Smooth muscle cell (in vitro differentiated cells): ENCODE measurements around the gene NFRKB. TPM values are rescaled to one million over a fixed set of nuclear protein-coding genes. Genes with fewer than 3 reads are reported as not detected.

Experiments
- DNase-seq: peaks from one replicate; lab custom pipeline; 2025; ENCODE audit not compliant: unreplicated experiment; lab: John Stamatoyannopoulos, UW
- H2AFZ ChIP-seq: fragments of 200-600 bp; sonication (generic); 2 replicates; pipeline ENCODE4 v1.6.0; 2016; ENCODE audit warnings: antibody characterized with exemption, low read depth, mild to moderate bottlenecking
- H3F3A ChIP-seq: fragments of 200-600 bp; sonication (generic); 2 replicates; pipeline ENCODE4 v1.6.0; 2017; ENCODE audit warnings: antibody characterized with exemption, low read depth
- H3K27ac ChIP-seq: fragments of 200-600 bp; sonication (generic); 2 replicates; pipeline ENCODE4 v1.5.1; 2016; ENCODE audit warnings: low read depth, mild to moderate bottlenecking
- H3K27me3 ChIP-seq: fragments of 200-600 bp; sonication (generic); 2 replicates; pipeline ENCODE4 v1.6.1; 2016; ENCODE audit warnings: low read depth, mild to moderate bottlenecking
- H3K36me3 ChIP-seq: fragments of 200-600 bp; sonication (generic); 2 replicates; pipeline ENCODE4 v1.5.1; 2016; ENCODE audit warnings: low read depth
- H3K4me1 ChIP-seq: fragments of 200-600 bp; sonication (generic); 2 replicates; pipeline ENCODE4 v1.5.1; 2016; ENCODE audit warnings: low read depth
- H3K4me2 ChIP-seq: fragments of 200-600 bp; sonication (generic); 2 replicates; pipeline ENCODE4 v1.6.0; 2016; ENCODE audit warnings: mild to moderate bottlenecking
- H3K4me3 ChIP-seq: fragments of 200-600 bp; sonication (generic); 2 replicates; pipeline ENCODE4 v1.5.1; 2016; ENCODE audit warnings: mild to moderate bottlenecking
- H3K79me2 ChIP-seq: fragments of 200-600 bp; sonication (generic); 2 replicates; pipeline ENCODE4 v1.6.0; 2016; ENCODE audit warnings: low read depth, mild to moderate bottlenecking
- H3K9ac ChIP-seq: fragments of 200-600 bp; sonication (generic); 2 replicates; pipeline ENCODE4 v1.6.0; 2016; ENCODE audit warnings: low read depth
- H3K9me3 ChIP-seq: fragments of 200-600 bp; sonication (generic); replicated peaks from 2 replicates; pipeline ENCODE4 v1.5.1; 2016; ENCODE audit warnings: low read depth
- H4K20me1 ChIP-seq: fragments of 200-600 bp; sonication (generic); 2 replicates; pipeline ENCODE4 v1.6.0; 2016; ENCODE audit warnings: low read depth
- WGBS: methylation state at CpG from one replicate; pipeline ENCODE4 v1.1.7; 2016; ENCODE audit warnings: low lambda C conversion rate; 5-methylcytosine and 5-hydroxymethylcytosine counted together
- polyA plus RNA-seq: library from polyadenylated mRNA; unstranded; fragments of >200 nt; fragmentation: Nextera tagmentation; extraction: Ambion mirVana; gene quantifications from 2 replicates; pipeline ENCODE4 v1.2.1, GENCODE V29; 2016
- total RNA-seq: library from RNA; depleted of rRNA; stranded (reverse); fragments of >200 nt; gene quantifications from 2 replicates; pipeline ENCODE4 v1.2.3, GENCODE V29; 2014
- TF ChIP-seq, protein P1 (sequence below): fragments of 200-600 bp; sonication (generic); IDR thresholded peaks from 2 replicates; pipeline ENCODE4 v1.5.1; 2017; ENCODE audit warnings: borderline replicate concordance, mild to moderate bottlenecking, antibody characterized with exemption; ENCODE audit not compliant: insufficient read depth, poor library complexity, severe bottlenecking

The NFRKB gene
- total and polyA plus RNA-seq, 2 experiments from 2014 or later = 9.9 to 18.5 TPM

DNA sequence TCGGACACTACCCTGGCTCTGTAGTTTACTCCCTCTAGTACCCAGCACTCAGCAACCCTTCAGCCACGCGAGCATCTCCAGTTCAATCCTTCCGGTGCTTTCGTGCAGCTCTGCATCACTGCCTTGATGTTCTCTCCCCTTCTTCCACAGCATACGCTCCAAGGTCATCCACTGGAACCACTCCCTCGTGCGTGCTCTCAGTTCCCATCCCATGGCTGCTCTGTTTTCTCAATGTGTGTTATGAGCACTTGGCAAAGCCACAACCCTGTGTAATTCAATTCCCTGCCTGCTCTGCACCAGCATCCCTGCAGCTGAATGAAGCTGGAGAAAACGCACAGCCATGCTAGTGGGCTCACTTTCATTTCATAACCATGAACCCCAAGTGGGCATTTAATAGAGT lies 38.5 kb upstream of the NFRKB start:
- Histone ChIP-seq H3F3A (no peaks in the 10 kb centered on the region), H3K27me3 (no peaks in the 10 kb centered on the region), H3K9me3 (no peaks in the 10 kb centered on the region), H3K4me2 (no peak overlapping the region), H3K4me1 (no peaks in the 10 kb centered on the region), H3K36me3 (no peaks in the 10 kb centered on the region), H3K4me3 (no peak overlapping the region), H3K27ac (no peak overlapping the region), H3K79me2 (no peaks in the 10 kb centered on the region), H4K20me1 (no peaks in the 10 kb centered on the region), H2AFZ (no peak overlapping the region), H3K9ac (no peak overlapping the region)
- TF ChIP-seq, protein P1, sequence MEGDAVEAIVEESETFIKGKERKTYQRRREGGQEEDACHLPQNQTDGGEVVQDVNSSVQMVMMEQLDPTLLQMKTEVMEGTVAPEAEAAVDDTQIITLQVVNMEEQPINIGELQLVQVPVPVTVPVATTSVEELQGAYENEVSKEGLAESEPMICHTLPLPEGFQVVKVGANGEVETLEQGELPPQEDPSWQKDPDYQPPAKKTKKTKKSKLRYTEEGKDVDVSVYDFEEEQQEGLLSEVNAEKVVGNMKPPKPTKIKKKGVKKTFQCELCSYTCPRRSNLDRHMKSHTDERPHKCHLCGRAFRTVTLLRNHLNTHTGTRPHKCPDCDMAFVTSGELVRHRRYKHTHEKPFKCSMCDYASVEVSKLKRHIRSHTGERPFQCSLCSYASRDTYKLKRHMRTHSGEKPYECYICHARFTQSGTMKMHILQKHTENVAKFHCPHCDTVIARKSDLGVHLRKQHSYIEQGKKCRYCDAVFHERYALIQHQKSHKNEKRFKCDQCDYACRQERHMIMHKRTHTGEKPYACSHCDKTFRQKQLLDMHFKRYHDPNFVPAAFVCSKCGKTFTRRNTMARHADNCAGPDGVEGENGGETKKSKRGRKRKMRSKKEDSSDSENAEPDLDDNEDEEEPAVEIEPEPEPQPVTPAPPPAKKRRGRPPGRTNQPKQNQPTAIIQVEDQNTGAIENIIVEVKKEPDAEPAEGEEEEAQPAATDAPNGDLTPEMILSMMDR = no peak
- WGBS = 95% methylated on average over 9 of the region's 9 CpGs
- DNase-seq = no peak

DNA sequence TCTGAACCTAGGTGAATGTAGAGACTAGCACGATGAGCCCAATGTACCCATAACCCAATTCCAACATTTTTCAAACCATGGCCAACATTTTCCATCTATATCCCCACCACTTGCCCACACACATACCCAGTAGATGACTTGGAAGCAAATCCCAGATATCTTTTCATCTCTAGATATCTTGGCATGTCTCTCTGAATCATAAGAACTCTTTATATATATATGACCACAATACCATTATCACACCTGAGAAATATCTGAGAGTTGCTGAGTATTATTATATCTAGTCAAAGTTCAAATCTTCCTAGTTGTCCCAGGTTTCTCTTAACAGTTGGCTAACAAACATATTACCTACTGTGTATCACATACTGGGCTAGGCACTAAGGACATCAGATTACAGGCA lies 37.9 kb upstream of the NFRKB start:
- no peak overlapping the region for H3K27ac ChIP-seq
- WGBS = 100% methylated on average over 1 of the region's 1 CpG
- no peaks in the 10 kb centered on the region for H3K9me3 ChIP-seq
- no peak overlapping the region for H3K4me2 ChIP-seq
- no peaks in the 10 kb centered on the region for H3K36me3 ChIP-seq
- no peaks in the 10 kb centered on the region for H3F3A ChIP-seq
- no peak overlapping the region for H3K4me3 ChIP-seq
- no peaks in the 10 kb centered on the region for H3K4me1 ChIP-seq
- no peak for DNase-seq
- no peaks in the 10 kb centered on the region for H4K20me1 ChIP-seq
- H3K9ac ChIP-seq = no peak overlapping the region
- H3K27me3 ChIP-seq = no peaks in the 10 kb centered on the region
- TF ChIP-seq, protein P1 = no peak
- no peak overlapping the region for H2AFZ ChIP-seq
- H3K79me2 ChIP-seq = no peaks in the 10 kb centered on the region

DNA sequence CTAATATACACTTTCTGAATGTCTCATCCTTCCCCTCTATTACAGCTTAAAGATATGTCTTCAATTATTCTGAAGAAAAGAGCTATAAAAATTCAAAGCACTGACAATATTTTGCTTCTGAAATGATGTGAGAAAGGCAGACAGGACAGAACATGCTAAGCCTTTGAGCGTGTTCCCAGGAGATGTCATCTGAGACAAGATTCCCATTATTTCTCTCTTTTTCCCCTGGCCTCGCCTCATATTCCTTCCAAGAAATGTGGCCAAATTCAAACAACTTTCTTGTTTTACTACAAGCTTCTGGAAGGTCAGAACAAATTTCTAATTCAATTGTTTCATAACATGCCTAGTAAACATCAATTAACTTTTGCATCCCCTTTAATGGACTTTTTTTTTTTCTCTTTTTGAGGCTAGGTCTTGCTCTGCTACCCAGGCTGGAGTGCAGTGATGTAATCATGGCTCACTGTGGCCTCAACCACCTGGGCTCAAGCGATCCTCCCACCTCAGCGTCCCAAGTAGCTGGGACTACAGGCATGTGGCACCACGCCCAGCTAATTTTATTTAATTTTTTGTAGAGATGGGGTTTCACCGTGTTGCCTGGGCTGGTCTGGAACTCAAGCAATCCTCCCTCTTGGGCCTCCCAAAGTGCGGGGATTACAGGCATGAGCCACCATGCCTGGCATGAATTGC lies 37.1 kb upstream of the NFRKB start:
- TF ChIP-seq, protein P1 = no peak
- Histone ChIP-seq H3K4me1 (no peaks in the 10 kb centered on the region), H3K27me3 (no peaks in the 10 kb centered on the region), H2AFZ (no peak overlapping the region), H3K36me3 (no peaks in the 10 kb centered on the region), H3K9me3 (no peaks in the 10 kb centered on the region), H3K9ac (no peak overlapping the region), H3K4me3 (no peak overlapping the region), H3K27ac (no peak overlapping the region), H4K20me1 (no peaks in the 10 kb centered on the region), H3K4me2 (no peak overlapping the region), H3F3A (no peaks in the 10 kb centered on the region), H3K79me2 (no peaks in the 10 kb centered on the region)
- no peak for DNase-seq
- 90% methylated on average over 7 of the region's 7 CpGs for WGBS

DNA sequence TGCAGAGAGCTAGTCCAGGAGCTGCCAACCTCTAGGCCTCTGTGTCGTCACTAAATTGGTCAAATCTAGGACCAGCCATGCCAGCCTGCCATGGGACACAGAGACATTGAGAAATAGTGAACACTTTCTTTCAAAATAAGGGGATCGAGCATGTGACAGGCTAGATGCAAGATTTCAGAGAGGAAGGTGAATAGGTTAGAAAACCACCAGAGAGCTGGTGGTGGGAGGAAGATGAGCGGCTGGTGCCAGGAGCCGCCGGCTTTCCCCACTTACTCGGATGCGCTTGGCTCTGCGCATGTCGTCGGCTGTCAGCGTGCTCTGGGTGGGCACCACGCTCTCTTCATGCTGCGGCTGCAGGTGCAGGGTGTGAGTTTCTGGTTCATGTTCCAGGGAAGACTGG lies 35.4 kb upstream of the NFRKB start:
- 96% methylated on average over 13 of the region's 13 CpGs for WGBS
- H3F3A ChIP-seq = no peaks in the 10 kb centered on the region
- no peak overlapping the region for H3K27ac ChIP-seq
- no peaks in the 10 kb centered on the region for H3K27me3 ChIP-seq
- no peaks in the 10 kb centered on the region for H3K4me1 ChIP-seq
- H4K20me1 ChIP-seq = no peaks in the 10 kb centered on the region
- no peaks in the 10 kb centered on the region for H3K36me3 ChIP-seq
- TF ChIP-seq, protein P1 = no peak
- no peak overlapping the region for H3K4me2 ChIP-seq
- no peaks in the 10 kb centered on the region for H3K79me2 ChIP-seq
- H3K9me3 ChIP-seq = no peaks in the 10 kb centered on the region
- no peak for DNase-seq
- H2AFZ ChIP-seq = no peak overlapping the region
- H3K4me3 ChIP-seq = no peak overlapping the region
- no peak overlapping the region for H3K9ac ChIP-seq
